ENCODE results near the gene ENTPD2.

ENTPD2 gene

DNA sequence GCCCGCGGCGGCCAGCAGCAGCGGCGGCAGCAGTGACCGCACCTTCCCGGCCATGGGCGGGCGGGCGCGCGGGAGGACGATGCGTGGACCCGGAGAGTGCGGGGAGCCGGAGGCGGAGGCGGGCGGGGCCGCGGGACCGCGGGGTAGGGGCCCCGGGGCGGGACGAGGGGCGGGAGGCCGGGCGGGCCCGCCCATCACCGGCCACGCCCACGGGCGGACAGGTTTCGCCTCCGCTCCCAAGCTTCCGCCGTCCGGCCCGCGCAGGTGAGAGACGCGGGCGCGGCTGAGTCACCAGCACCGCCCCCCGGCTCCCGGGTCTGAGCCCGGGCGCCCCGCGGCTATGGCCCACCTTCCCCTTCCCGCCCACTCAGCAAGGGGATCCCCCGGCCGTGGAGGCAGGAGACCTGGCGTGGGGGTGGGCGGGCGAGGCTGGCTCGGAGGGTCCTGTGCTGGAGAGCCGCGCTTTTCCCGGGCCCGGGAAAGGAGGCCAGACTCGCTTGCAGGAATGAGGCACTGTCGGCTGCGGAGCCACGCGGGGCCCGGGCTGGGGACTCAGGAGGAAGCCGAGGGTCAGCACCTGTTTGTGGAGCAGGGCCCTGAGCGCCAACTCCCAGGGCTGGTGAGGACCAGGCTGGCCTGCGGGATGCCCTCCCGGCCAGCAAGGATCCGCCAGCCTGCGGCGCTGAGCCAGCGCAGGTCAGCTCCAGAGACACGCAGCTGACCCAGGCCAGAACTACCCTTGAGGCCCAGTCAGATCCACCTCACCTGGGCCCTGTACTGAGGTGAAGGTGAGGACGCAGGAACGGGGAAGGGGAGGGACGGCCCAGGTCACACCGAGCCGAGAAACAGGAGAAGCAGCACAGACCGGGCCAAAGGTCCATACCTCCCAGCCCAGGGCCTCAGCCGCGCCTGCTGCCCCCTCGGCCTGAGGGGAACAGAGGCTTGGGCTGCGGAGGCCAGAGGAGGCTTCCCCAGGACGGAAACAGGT, at the start of gene ENTPD2:
Gene ENTPD2 (minus strand): TSS at position 118 of the 988 bp plus-strand sequence. CDS start 64 bp downstream, at position 54.
- no peak for DNase-seq (ENCODE audit: low read depth)

DNA sequence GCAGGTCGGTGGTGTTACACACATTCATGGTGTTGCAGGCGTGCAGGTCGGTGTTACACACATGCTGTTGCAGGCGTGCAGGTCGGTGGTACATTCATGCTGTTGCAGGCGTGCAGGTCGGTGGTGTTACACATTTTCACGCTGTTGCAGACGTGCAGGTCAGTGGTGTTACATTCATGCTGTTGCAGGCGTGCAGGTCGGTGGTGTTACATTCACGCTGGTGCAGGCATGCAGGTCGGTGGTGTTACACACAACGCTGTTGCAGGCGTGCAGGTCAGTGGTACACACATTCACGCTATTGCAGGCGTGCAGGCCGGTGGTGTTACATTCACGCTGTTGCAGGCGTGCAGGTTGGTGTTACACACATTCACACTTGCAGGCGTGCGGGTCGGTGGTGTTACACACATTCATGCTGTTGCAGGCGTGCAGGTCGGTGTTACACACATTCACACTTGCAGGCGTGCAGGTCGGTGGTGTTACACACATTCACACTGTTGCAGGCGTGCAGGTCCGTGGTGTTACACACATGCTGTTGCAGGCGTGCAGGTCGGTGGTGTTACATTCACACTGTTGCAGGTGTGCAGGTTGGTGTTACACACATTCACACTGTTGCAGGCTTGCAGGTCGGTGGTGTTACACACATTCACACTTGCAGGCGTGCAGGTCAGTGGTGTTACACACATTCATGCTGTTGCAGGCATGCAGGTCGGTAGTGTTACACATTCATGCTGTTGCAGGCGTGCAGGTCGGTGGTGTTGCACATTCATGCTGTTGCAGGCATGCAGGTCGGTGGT, 49.5 kb upstream of the ENTPD2 start:
- no peak for DNase-seq (ENCODE audit: low read depth)

DNA sequence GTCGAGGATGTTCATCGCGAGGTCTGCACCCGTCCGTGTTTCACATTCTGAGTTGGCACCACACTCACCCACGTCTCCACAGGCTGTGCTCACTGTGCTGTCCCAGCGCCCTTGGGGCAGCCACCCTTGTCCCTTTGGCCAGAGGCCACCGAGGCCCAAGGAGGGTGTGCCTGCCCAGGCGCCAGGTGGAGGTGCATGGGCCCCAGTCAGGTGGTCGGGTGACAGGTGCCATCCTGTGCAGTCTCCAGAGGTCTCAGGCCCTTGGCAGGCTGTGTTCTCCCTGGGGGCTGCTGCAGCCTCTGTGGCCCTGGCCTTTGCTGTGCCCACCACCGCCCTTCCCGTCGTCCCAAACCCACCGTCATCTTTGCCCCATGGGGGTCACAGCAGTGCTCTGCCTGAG, 45.4 kb upstream of the ENTPD2 start:
- no peak for DNase-seq (ENCODE audit: low read depth)

DNA sequence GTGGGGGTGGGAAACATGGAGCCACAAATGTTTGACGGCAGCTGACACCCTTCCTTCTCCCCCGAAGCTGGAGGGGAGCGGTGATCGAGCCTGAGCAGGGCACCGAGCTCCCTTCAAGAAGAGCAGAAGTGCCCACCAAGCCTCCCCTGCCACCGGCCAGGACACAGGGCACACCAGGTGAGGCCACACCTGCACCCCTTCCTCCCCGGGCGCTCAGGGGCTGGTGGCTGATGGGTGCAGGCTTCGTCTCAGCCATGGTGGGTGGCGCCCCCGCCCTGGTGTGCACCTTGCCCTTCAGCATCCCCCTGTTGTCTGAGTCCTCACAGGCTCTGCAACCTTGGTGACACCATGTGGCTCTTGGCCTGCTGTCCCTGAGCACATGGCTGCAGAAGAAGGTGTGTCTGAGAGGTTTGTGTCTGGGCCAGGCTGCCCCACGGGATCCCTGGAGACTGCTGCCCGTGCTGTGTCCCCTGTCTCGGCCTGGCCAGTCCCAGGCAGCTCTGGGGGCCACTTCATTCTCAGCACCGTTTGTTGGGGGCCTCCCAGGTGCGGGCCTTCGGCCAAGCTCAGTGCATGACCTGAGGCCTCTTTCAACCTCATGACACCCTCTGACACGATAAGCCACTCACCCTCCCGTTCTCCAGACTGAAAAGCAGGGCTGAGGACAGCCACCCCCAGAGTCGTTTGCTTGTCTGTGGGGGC, 44.1 kb upstream of the ENTPD2 start:
- DNase-seq (ENCODE audit: low read depth): no peak

DNA sequence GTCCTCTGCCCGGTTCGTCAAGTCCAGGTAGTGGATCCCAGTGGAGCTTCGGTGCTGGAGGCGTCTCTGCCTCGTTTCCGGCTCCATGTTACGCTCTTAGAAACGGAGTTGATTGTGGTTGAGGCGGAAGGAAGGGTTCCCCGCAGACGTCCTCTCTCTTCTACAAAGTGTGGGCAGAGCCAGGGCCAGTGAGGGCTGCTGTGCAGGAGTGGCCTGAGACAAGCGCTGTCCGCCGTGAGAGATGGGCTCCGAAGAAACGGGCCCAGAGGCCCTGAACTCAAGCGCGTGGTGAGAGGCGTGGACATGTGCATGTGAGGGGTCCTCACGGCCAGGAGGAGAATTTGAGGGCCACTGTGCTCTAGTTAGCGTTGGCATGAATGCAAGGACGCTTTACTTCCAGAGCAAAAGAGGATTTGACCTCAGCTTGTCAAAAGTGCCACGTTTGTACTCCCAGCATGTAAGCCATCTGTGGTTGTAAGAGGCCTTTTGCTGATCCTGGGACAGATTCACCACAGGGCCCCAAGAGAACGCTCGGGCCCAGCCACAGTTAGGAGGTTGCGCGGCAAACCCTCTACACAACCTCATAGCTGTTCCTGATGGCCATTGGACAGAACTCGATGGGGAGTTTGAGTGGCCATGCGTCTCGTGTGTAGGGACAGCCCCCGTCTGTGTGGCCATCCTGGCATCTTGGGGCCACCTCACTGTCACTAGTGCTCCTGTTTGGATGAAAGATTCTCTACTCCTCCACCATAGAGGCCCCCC, 43.1 kb upstream of the ENTPD2 start:
- no peak for DNase-seq (ENCODE audit: low read depth)

- DNase-seq (ENCODE audit: low read depth): peak; percentile 61
Measured at GRCh38 chr9:137095664-137096517, 42.0 kb upstream of the ENTPD2 start.

DNA sequence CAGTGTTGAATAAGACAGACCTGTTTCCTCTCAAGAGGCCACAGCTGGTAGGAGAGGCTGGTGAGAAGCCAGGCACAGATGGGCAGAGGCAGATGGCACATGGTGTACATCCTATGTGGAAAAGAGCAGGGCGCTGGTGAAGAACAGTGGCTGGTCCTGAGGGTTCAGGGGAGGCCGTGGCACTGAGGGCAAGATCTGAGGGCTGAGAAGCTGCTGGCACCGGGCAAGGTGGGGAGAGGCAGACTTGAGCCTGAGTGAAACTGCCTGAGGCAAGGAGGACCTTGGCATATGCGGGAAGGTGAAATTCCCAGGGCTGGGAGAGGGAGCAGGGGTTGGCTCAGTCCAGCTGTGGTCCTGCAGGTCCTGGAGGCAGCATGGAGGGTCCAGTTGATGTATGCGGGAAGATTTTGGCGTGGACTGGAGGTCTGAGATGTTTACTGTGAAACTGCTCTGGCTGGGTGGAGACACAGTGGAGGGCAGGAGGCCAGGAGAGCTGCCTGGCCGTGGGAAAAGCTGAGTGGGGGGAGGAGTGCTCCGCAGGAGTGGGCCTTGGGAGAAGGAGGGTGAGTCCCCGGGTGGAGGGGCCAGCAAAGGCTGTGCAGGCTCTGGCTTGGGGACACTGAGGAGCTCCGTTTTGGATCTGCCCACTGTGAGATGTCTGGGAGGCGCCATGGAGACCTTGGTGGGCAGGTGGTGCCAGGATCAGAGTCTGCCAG, 35.5 kb upstream of the ENTPD2 start:
- DNase-seq (ENCODE audit: low read depth): no peak

- DNase-seq (ENCODE audit: low read depth): no peak
Measured at GRCh38 chr9:137088121-137088520, 34.3 kb upstream of the ENTPD2 start.

DNA sequence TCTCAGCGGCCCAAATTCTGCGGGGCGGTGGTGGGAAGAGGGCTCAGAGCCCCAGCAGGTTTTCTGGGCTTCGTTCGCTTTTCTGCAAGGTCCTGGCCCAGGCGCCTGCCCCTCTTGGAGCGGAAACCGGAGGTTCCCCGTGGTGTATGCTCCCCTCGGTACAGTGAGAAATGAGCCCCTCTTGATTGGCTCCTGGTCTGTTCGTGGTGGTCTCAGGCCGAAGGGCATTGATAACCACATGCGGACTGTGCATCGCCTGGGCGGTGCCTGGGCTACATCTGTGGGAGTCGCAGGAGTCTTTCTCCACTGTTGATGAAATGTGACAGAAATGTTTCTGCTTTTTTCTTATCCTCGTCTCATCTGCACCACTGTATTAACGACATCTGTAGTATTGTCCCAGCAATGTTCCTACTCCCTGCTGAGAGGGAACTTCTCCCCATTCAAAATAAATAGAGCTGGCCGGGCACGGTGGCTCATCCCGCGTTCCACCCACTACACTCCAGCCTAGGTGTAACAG, 33.6 kb upstream of the ENTPD2 start:
- no peak for DNase-seq (ENCODE audit: low read depth)

GRCh38 chr9:137086531-137087408, 32.9 kb upstream of the ENTPD2 start, which contains the start of gene MAN1B1:
TSS of gene MAN1B1 (plus strand) at chr9:137086985. CDS start at chr9:137087000, 15 bp downstream.
- DNase-seq (ENCODE audit: low read depth): peak; percentile 99

- DNase-seq (ENCODE audit: low read depth): no peak
Measured at GRCh38 chr9:137085920-137086530, 32.2 kb upstream of the ENTPD2 start.

DNA sequence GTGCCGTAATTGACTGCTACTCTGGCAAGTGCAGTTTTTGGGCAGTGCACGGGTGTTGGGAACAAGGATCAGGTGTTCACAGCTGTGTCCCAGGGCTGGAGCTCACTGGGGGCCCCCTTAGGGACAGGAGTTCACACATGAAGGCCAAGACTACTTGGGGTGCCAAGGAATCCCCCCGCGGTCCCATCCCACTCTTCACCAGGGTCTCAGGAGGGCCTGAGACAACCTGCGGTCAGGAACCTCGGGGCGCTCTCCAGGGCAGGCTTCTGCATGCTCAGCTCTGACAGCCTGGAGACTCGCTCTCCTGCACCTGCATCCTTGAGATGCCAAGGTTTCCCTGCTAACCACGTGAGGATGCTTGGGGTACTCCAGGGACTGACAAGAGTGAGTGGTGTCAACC, 30.7 kb upstream of the ENTPD2 start:
- DNase-seq (ENCODE audit: low read depth): no peak

DNA sequence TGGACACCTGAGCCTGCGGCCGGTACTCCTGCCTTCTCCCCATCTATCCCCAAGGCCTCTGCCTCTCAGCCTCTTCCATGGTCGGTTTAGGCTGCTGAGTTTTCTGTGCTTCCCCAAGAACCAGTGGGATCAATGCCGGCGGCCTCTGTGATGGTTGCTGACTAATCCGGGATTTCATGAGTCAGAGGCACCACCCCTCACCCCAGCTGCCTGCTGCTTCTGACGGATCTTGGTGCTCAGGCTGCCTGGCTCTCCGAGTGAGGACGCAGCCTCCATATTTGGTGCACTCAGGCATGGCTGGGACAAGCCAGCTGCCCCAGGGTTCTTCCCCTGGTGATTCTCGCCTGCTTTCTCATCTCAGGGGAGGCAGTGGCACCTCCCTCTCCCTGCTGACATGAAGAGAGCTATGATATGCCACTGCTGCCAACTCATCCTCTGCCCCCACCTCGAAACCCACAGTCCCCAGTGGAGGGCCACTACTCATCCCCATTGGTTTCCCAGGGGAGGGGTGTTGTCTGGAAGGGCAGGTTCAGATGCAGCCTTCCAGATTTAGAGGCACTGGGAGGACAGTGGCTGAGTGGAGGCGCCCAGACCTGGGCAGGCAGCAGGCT, 29.6 kb upstream of the ENTPD2 start:
- no peak for DNase-seq (ENCODE audit: low read depth)

GRCh38 chr9:137082925-137083290, 29.0 kb upstream of the ENTPD2 start:
- no peak for DNase-seq (ENCODE audit: low read depth)

- no peak for DNase-seq (ENCODE audit: low read depth)
Measured at GRCh38 chr9:137082222-137082924, 28.5 kb upstream of the ENTPD2 start.

DNA sequence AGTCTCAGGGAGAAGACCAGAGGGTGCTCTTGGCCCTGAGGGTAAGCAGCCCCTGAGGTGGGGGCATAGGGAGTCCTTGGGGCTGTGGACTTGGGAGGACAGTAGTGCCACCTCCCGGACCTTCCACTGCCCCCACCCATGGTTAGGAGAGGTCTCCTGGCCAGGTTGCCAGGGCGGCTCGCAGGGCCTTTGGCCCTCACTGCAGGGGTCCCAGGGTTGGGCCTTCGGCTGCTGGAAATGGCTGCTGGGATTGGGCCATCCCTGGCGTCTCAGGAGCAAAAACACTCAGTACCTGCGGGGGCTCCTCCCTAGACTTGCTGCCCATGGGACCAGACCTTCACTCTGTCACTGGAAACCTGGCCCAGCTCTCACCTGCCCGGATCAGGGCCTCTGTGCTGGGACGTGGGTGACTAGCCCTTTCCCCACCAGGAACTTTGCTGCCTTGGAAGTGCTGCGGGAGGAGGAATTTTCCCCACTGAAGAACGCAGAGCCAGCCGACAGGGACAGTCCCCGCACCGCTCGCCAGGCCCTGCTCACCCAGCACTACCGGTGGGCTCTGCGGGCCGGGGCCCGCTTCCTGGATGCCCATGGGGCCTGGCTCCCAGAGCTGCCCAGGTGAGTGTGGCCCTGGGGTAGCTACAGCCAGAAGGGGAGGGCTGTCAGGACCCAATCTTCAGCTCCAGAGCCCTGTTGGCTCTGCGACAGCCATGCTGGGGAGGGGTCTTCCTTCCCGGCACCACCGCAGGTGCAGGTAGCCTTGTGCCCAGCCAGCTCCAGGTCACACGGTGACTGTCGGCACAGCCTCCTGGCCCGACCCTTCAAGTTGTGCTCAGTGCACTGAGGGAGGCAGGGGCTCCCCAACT, 26.6 kb upstream of the ENTPD2 start:
- no peak for DNase-seq (ENCODE audit: low read depth)
